GM12873 (cell line): ENCODE results near the gene PALM.

Experiments
- TF ChIP-seq, protein P1 (sequence below): IDR thresholded peaks from 2 replicates; pipeline ENCODE4 v1.5.1; 2012; ENCODE audit warnings: low read depth, mild to moderate bottlenecking, moderate library complexity, low read length, control low read depth; ENCODE audit not compliant: insufficient read depth; ENCODE audit errors: missing control alignments

Gene PALM

GRCh38 chr19:732148-733069 lies 23.7 kb downstream of the PALM start:
- TF ChIP-seq, protein P1, sequence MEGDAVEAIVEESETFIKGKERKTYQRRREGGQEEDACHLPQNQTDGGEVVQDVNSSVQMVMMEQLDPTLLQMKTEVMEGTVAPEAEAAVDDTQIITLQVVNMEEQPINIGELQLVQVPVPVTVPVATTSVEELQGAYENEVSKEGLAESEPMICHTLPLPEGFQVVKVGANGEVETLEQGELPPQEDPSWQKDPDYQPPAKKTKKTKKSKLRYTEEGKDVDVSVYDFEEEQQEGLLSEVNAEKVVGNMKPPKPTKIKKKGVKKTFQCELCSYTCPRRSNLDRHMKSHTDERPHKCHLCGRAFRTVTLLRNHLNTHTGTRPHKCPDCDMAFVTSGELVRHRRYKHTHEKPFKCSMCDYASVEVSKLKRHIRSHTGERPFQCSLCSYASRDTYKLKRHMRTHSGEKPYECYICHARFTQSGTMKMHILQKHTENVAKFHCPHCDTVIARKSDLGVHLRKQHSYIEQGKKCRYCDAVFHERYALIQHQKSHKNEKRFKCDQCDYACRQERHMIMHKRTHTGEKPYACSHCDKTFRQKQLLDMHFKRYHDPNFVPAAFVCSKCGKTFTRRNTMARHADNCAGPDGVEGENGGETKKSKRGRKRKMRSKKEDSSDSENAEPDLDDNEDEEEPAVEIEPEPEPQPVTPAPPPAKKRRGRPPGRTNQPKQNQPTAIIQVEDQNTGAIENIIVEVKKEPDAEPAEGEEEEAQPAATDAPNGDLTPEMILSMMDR, result no peak

DNA sequence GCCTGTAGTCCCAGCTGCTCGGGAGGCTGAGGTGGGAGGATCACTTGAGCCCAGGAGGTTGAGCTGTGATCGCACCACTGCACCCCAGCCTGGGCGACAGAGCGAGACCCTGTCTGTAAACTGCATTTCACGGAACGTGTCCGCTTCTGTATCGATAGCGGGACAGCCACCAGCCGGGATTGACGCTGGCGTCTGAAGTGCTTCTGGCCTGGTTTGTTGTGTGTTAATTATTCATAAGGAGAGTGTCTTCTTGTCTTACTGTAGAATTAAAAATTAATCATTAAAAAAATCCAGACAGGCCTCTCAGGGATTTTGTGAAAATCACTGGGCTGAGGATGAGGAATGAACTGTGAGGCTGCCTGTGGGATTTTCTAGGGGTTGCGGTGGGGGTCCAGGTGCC lies 26.0 kb downstream of the PALM start:
- TF ChIP-seq, protein P1, result no peak

DNA sequence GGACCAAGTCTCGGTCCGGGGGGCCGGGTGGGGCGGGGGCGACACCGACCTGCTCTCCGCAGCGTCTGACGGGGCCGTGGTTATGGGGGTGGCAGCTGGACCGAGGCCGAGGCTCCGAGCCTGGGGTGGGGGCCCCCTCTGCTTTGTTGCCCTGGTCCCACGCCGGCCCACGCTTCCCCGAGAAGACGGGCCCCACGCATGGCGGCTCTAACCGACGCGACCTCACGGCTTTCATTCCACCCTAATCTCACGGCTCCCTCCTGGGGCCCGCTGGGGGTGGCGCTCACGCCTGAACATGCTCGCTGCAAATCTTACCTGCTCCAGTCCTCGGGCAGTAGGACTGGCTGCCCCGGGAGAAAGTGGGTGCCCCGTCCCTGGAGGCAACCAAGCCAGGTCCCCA lies 27.4 kb downstream of the PALM start:
- TF ChIP-seq, protein P1, result no peak

GRCh38 chr19:737591-738093 lies 28.9 kb downstream of the PALM start:
- TF ChIP-seq, protein P1, result peak; percentile 73

DNA sequence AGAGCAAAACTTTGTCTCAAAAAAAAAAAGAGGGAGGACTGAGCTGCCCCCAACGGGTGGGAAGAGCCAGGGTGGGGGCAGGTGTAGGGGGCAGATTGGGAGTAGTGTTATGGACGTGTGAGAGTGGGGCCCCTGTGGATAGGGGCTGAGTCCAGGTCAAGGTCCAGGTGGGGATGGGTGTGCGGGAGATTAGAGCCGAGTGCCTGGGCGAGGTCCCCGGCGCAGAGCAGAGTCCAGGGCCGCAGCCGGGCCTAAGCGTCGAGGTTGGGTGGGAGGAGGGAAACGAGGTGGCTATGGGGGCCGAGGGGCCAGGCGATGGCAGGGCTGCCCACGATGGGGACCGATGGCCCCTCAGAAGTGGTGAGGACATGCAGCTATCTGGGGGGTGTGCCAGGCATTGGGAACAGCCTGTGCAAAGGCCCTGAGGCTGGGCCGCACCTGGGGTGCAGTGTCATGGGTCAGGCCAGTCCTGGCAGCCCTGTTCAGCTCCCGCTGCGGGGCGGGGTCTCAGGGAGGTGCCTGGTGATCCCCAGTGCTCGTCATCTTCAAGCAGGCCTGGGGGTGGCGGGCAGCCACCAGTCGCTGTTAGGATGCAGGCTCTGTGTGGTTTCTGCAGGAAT lies 29.9 kb downstream of the PALM start:
- TF ChIP-seq, protein P1, result no peak

GRCh38 chr19:739998-740715 lies 31.4 kb downstream of the PALM start:
- TF ChIP-seq, protein P1, result no peak
